Gastroesophageal sphincter (tissue), 4 donors: ENCODE results near the gene PABPC3. TPM values are rescaled to one million over a fixed set of nuclear protein-coding genes. Genes with fewer than 3 reads are reported as not detected.
A peak's percentile ranks its signal among the peaks of the same experiment; 100 is the strongest.

Source experiments
- ATAC-seq: fragments of 150-250 bp; one replicate; pipeline ENCODE4 v1.9.1; 2016; ENCODE audit warnings: mild to moderate bottlenecking, moderate library complexity
- H3K27ac ChIP-seq, 4 donors: fragments of 200-600 bp; sonication (generic) in 3 of 4; 1 replicate in 3 of 4; 2 replicates in 1 of 4; pipeline ENCODE4 v1.5.1; 2016 to 2019
- H3K27me3 ChIP-seq: fragments of 200-600 bp; sonication (generic); one replicate; pipeline ENCODE4 v1.5.1; 2019
- H3K36me3 ChIP-seq, 2 donors: fragments of 200-600 bp; sonication (generic); one replicate each; pipeline ENCODE4 v1.5.1; 2019; ENCODE audit warnings: control low read depth in 1 of 2
- H3K4me1 ChIP-seq, 3 donors: fragments of 200-600 bp; sonication (generic); 1 replicate in 2 of 3; 2 replicates in 1 of 3; pipeline ENCODE4 v1.5.1; 2016 to 2019; ENCODE audit warnings: control low read depth in 2 of 3
- H3K4me3 ChIP-seq, 2 donors: fragments of 200-600 bp; sonication (generic); one replicate each; pipeline ENCODE4 v1.5.1; 2019; ENCODE audit warnings: mild to moderate bottlenecking in 1 of 2, moderate library complexity in 1 of 2
- H3K9me3 ChIP-seq, 3 donors: fragments of 200-600 bp; sonication (generic); one replicate each; pipeline ENCODE4 v1.5.1; 2017 to 2019; ENCODE audit warnings: control low read depth in 2 of 3
- EP300 ChIP-seq: sonication (generic); formaldehyde crosslinking; IDR thresholded peaks from one replicate; pipeline ENCODE4 v1.6.1; 2017; ENCODE audit warnings: antibody characterized with exemption, mild to moderate bottlenecking
- POLR2A ChIP-seq, 2 donors: fragments of 450-650 bp; IDR thresholded peaks; one replicate each; pipeline ENCODE4 v1.6.1; 2017; ENCODE audit warnings: antibody characterized with exemption in 2 of 2, mild to moderate bottlenecking in 2 of 2, moderate library complexity in 1 of 2
- POLR2AphosphoS5 ChIP-seq: sonication (generic); formaldehyde crosslinking; IDR thresholded peaks from one replicate; pipeline ENCODE4 v1.6.1; 2017; ENCODE audit warnings: antibody characterized with exemption
- WGBS, 2 donors: methylation state at CpG; one replicate each; pipeline ENCODE4 v1.1.5; 2018; ENCODE audit warnings: low coverage in 1 of 2; 5-methylcytosine and 5-hydroxymethylcytosine counted together
- total RNA-seq, 4 donors: library from RNA; depleted of rRNA; stranded (reverse); fragments of >200 nt; gene quantifications; one replicate each; pipeline ENCODE4 v1.1.0, GENCODE V29; 2016
- TF ChIP-seq, protein P1 (sequence below), 4 experiments: fragments of 200-600 bp in 2 of 4; fragments of 450-650 bp in 2 of 4; sonication (generic) in 1 of 4; IDR thresholded peaks; one replicate each; pipeline ENCODE4 v1.5.1; 2017 to 2019; ENCODE audit warnings: antibody characterized with exemption in 4 of 4, mild to moderate bottlenecking in 2 of 4, moderate library complexity in 2 of 4

PABPC3 gene
- total RNA-seq, 4 donors from 2014 or later, result 0.19 TPM; not detected in 3

DNA sequence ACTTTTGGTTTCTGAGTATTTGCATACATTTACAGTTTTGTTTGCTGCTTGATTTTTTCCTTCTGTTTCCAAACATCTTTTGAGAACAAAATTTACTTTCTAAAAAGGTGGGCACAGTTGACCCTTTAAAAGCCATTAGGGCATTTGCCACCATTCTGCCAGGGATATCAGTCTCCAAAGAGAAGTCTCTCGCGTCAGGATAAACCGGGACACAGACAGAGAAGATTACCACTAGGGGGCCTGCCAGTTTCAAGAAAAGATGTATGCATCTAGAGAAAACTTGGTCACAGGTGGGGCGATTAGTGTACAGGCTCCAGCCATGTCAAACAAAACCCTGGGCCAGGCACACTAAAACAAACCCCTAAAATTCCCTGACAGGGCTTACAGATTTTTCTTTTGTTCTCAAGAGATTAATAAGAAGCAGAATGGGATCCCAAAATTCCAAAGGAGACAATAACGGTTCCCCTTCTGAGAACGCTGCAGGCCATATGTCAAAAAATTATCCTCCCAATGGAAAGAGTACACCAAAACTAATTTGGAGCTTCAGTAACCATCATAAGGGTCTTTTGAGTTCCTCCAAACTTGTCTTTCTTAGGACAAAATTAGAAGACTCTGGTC, 10.7 kb upstream of the PABPC3 start:
- TF ChIP-seq EP300, result no peak
- TF ChIP-seq, protein P1, sequence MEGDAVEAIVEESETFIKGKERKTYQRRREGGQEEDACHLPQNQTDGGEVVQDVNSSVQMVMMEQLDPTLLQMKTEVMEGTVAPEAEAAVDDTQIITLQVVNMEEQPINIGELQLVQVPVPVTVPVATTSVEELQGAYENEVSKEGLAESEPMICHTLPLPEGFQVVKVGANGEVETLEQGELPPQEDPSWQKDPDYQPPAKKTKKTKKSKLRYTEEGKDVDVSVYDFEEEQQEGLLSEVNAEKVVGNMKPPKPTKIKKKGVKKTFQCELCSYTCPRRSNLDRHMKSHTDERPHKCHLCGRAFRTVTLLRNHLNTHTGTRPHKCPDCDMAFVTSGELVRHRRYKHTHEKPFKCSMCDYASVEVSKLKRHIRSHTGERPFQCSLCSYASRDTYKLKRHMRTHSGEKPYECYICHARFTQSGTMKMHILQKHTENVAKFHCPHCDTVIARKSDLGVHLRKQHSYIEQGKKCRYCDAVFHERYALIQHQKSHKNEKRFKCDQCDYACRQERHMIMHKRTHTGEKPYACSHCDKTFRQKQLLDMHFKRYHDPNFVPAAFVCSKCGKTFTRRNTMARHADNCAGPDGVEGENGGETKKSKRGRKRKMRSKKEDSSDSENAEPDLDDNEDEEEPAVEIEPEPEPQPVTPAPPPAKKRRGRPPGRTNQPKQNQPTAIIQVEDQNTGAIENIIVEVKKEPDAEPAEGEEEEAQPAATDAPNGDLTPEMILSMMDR (IDR thresholded peaks at IDR 0.05), result peak in 2 of 4 experiments; percentile 4 to 33
- H3K27me3 ChIP-seq, result no peaks in the 10 kb centered on the region
- 79 to 100% methylated on average over 2 to 3 of the region's 6 CpGs for WGBS, 2 donors
- no peak overlapping the region for H3K27ac ChIP-seq
- no peak overlapping the region for H3K4me3 ChIP-seq
- no peaks in the 10 kb centered on the region for H3K4me1 ChIP-seq
- no peaks in the 10 kb centered on the region for H3K36me3 ChIP-seq
- ATAC-seq, result no peak
- no peaks in the 10 kb centered on the region for H3K9me3 ChIP-seq

DNA sequence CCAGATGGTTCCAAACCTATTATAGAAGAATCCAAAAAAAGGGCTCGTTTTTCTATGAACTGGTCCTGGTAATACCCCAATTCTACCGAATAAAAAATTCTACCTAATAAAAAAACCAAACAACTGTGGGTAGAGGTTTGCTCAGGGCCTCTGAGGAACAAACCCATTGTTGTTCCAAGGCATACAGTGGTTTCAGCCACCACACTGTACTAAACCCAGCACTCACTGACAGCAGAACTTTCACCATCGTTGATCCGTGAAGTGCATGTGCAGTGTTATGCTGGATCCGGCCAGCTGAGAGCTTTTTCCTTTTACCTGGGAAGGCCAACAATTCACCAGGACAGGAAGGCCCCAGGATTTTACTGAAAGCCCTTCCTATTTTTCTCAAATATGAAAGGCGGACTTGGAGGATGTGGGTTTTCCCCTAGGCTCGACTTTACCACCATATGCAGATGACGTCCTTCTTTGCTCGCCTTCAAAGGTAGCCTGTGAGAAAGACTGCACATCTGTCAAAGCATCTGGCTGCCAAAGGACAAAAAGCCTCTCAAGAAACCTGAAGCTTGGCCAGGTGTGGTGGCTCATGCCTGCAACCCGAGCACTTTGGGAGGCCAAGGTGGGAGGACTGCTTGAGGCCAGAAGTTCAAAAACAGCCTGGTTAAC, 7.2 kb upstream of the PABPC3 start:
- no peak overlapping the region for H3K27ac ChIP-seq
- H3K4me3 ChIP-seq, result no peak overlapping the region
- no peaks in the 10 kb centered on the region for H3K9me3 ChIP-seq
- peaks cover 7% of the 10 kb centered on the region for H3K27me3 ChIP-seq
- 74 to 75% methylated on average over 4 to 9 of the region's 10 CpGs for WGBS, 2 donors
- no peaks in the 10 kb centered on the region for H3K4me1 ChIP-seq
- no peak for ATAC-seq
- TF ChIP-seq, protein P1 (IDR thresholded peaks at IDR 0.05), result no peak
- TF ChIP-seq EP300 (no peak), POLR2AphosphoS5 (no peak), POLR2A (IDR thresholded peaks at IDR 0.05) (no peak)
- H3K36me3 ChIP-seq, result no peaks in the 10 kb centered on the region

DNA sequence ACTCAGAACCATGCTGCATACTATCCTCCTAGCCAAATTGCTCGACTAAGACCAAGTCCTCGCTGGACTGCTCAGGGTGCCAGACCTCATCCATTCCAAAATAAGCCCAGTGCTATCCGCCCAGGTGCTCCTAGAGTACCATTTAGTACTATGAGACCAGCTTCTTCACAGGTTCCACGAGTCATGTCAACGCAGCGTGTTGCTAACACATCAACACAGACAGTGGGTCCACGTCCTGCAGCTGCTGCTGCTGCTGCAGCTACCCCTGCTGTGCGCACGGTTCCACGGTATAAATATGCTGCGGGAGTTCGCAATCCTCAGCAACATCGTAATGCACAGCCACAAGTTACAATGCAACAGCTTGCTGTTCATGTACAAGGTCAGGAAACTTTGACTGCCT, 1.5 kb downstream of the PABPC3 start:
- Histone ChIP-seq H3K27me3 (peaks cover 49% of the 10 kb centered on the region), H3K27ac (no peak overlapping the region), H3K4me3 (no peak overlapping the region), H3K4me1 (no peaks in the 10 kb centered on the region), H3K36me3 (no peaks in the 10 kb centered on the region), H3K9me3 (peaks cover 0 to 10% (median 0%) of the 10 kb centered on the region in 3 donors)
- ATAC-seq, result no peak
- WGBS, 2 donors, result 87 to 90% methylated on average over 7 to 13 of the region's 13 CpGs
- no peak for TF ChIP-seq POLR2AphosphoS5
- TF ChIP-seq EP300, result no peak
- no peak for TF ChIP-seq POLR2A (IDR thresholded peaks at IDR 0.05)
- TF ChIP-seq, protein P1 (IDR thresholded peaks at IDR 0.05), result no peak

DNA sequence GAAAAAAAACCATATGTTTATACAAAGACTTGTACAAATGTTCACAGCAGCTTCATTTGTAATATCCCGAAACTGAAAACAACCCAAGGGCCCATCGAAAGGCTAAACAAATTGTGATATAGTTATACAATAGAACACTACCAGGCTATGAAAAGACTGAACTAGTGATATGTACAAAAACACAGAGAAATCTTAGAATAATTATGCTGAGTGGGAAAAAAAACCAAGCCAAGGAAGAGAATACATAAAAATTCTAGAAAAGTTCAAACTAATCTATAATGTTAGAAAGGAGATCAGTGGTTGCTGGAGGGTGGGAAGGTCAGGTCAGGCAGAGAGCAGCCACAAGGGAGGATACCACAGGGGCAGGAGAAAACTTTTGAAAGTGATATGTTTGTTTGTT, 7.8 kb downstream of the PABPC3 start:
- WGBS, 2 donors, result 75% methylated on average over 2 of the region's 2 CpGs
- TF ChIP-seq POLR2A (IDR thresholded peaks at IDR 0.05), result no peak
- TF ChIP-seq, protein P1 (IDR thresholded peaks at IDR 0.05), result no peak
- TF ChIP-seq EP300, result no peak
- no peak for TF ChIP-seq POLR2AphosphoS5

DNA sequence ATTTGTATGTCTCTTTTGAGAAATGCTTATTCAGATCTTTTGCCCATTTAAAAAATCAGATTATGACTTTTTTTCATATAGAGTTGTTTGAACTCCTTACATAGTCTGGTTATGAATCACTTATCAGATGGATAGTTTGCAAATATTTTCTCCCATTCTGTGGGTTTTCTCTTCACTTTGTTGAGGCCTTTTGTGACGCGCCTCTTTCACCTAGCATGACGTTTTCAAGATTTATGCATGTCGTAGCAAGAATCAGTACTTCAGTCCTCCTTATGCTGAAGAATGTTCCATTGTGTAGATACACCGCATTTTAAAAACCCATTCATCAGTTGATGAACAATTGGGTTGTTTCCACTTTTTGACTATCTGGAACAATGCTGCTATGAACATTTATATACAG, 13.4 kb downstream of the PABPC3 start:
- Histone ChIP-seq H3K9me3 (no peaks in the 10 kb centered on the region), H3K27me3 (peaks cover 20% of the 10 kb centered on the region), H3K4me1 (no peaks in the 10 kb centered on the region), H3K27ac (no peak overlapping the region), H3K4me3 (no peak overlapping the region), H3K36me3 (no peaks in the 10 kb centered on the region)
- WGBS, 2 donors, result 90 to 93% methylated on average over 3 to 5 of the region's 5 CpGs
- no peak for ATAC-seq
- TF ChIP-seq POLR2A (IDR thresholded peaks at IDR 0.05) (no peak), POLR2AphosphoS5 (no peak), EP300 (no peak)
- TF ChIP-seq, protein P1 (IDR thresholded peaks at IDR 0.05), result no peak

More for the DNA sequence above, 7.8 kb downstream of the PABPC3 start:
- ATAC-seq, result no peak
- Histone ChIP-seq H3K27me3 (peaks cover 15% of the 10 kb centered on the region), H3K4me3 (no peak overlapping the region), H3K9me3 (no peaks in the 10 kb centered on the region), H3K27ac (no peak overlapping the region), H3K4me1 (no peaks in the 10 kb centered on the region), H3K36me3 (no peaks in the 10 kb centered on the region)
